RWPE1 (cell line): ENCODE results near the gene LGALS3BP.

Experiments used
- CTCF ChIA-PET: fragments of 350-600 bp; sonication (Branson Sonifier 250); formaldehyde crosslinking; extraction: SDS; loops from one replicate; lab custom pipeline; 2021; lab: Yijun Ruan, JAX
- POLR2A ChIA-PET: fragments of 400-600 bp; formaldehyde crosslinking; extraction: SDS; loops from one replicate; lab custom pipeline; 2020; ENCODE audit warnings: antibody characterized with exemption; ENCODE audit not compliant: low non-redundant PET; lab: Yijun Ruan, JAX
- DNase-seq: peaks from one replicate; pipeline ENCODE4 v3.0.0; 2012; ENCODE audit warnings: low spot score
- H3K27ac ChIP-seq: fragments of 450-650 bp; 2 replicates; pipeline ENCODE4 v1.5.1; 2017
- TF ChIP-seq, protein P1 (sequence below): fragments of 450-650 bp; conservative IDR thresholded peaks from 2 replicates; pipeline ENCODE4 v1.5.1; 2017; ENCODE audit warnings: low read depth, mild to moderate bottlenecking

The LGALS3BP gene

GRCh38 chr17:78986048-78986648 lies 6.4 kb upstream of the LGALS3BP start:
- POLR2A ChIA-PET: no interaction called here
- DNase-seq: no peak
- CTCF ChIA-PET: interaction anchor here (0.7 to 1.6 kb wide), 2 partner anchors 120 to 667 kb away, joined by 3 to 6 read pairs; no protein-coding TSS in a partner anchor
- TF ChIP-seq, protein P1, sequence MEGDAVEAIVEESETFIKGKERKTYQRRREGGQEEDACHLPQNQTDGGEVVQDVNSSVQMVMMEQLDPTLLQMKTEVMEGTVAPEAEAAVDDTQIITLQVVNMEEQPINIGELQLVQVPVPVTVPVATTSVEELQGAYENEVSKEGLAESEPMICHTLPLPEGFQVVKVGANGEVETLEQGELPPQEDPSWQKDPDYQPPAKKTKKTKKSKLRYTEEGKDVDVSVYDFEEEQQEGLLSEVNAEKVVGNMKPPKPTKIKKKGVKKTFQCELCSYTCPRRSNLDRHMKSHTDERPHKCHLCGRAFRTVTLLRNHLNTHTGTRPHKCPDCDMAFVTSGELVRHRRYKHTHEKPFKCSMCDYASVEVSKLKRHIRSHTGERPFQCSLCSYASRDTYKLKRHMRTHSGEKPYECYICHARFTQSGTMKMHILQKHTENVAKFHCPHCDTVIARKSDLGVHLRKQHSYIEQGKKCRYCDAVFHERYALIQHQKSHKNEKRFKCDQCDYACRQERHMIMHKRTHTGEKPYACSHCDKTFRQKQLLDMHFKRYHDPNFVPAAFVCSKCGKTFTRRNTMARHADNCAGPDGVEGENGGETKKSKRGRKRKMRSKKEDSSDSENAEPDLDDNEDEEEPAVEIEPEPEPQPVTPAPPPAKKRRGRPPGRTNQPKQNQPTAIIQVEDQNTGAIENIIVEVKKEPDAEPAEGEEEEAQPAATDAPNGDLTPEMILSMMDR: no peak
- H3K27ac ChIP-seq: peak overlapping the region; percentile 73

DNA sequence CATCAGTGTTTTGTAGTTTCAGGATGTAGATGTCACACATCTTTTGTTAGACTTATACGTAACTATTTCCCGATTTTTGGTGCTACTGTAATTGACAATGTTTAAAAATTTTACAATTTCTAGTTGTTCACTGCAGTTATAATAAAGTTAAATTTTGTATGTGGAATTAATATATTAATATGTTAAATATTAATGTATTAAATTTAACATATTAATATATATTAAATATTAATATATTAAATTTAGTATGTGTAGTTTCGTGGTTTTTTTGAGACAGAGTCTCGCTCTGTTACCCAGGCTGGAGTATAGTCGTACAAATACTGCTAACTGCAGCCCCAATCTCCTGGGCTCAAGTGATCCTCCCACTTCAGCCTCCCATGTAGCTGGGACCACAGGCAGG lies 5.7 kb upstream of the LGALS3BP start:
- ChIA-PET POLR2A (no interaction called here), CTCF (interaction anchor here (1.7 kb wide), 1 partner anchor 60 kb away, joined by 6 read pairs; no protein-coding TSS in a partner anchor)
- TF ChIP-seq, protein P1: no peak
- no peak for DNase-seq
- no peak overlapping the region for H3K27ac ChIP-seq

DNA sequence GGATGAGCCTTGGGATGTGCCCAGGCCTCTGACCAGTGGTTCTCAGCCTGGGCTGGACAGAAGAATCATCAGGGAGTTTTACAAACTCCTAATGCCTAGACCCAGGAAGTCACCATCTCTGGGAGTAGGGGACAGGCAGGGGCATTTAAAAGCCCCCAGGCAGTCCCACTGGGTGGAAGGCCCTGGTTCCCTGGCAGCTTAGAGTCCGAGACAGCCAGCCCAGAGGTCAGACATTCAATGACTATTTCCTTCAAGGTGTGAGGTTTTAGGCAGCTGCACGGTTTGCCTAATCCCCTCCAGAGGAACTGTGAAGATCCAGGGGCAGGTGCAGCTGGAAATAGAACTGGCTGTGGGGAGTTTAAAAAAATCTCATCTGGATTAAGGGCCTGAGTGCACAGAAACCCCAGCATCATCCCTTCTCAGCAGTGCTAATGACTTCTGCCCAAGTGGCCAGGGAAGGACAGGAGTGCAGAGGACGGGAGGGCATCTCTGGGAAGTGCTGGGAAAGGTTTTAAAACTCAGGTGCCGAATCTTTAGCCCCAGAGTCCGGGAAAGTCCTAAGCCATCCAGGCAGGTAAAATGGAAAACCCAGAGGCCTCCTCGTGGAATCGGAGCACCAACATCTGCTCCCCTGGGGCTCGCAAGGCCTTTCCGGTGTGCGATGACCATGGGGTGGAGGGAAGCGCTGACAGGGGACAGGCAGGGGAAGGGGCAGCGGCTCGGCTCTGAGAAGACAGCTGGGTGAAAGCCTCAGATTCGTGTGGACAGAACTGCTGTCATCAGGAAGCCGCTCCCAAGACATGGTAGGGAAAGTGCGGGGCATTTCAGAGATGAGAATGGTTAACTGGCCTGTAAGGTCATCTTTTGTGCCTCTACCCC lies 1.5 kb upstream of the LGALS3BP start:
- CTCF ChIA-PET: interaction anchor here (0.6 kb wide), 1 partner anchor 30 kb away, joined by 3 read pairs; no protein-coding TSS in a partner anchor
- TF ChIP-seq, protein P1: no peak
- POLR2A ChIA-PET: no interaction called here
- DNase-seq: no peak
- H3K27ac ChIP-seq: peak overlapping the region; percentile 88

- POLR2A ChIA-PET: no interaction called here
- peak overlapping the region; percentile 88 for H3K27ac ChIP-seq
- CTCF ChIA-PET: interaction anchor here (0.6 kb wide), 1 partner anchor 30 kb away, joined by 3 read pairs; no protein-coding TSS in a partner anchor
- TF ChIP-seq, protein P1: no peak
- no peak for DNase-seq
Measured at GRCh38 chr17:78980624-78980972, 875 bp upstream of the LGALS3BP start.

DNA sequence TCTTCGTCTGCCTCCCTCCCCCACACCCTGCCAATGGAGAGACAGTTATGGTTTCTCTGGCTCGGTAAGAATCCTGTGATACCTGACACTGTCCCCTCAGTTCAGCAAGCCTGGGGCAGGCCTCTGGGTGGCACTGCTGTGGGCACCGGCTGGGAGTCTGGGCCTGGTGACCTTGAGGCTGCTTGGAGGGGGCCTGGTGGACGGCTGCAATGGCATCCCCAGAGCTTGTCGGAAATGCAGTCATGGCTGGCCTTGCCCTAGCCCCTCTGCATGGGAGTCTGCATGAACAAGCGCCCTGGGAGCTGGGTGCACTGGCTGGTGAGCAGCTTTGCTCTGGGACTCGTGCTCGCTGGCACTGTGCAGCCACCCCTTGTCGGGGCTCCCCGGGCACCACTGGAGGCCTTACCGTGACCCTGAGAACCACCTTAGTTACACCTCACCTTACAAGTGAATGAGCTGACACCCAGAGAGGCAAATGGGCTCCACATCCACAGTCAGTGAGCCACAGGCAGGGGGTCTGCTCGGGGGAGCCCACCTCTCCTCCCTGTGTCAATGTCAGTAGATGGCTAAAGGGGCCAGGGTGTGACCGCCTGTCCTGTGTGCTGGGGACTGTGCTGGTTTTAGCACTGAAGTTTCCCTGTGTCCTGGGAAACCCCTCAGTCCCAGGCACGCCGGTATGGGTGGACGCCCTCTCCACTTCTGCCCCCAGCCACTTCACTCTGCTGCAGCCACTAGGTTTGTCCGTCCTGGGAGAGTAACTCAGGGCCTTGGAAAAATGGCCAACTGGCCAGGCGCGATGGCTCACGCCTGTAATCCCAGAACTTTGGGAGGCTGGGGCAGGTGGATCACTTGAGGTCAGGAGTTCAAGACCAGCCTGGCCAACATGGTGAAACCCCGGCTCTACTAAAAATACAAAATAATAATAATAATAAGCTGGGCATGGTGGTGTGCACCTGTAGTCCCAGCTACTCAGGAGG lies 1.4 kb downstream of the LGALS3BP start:
- TF ChIP-seq, protein P1: no peak; the same call in 1 of the 2 replicates
- peak overlapping the region; percentile 88 for H3K27ac ChIP-seq
- POLR2A ChIA-PET: no interaction called here
- DNase-seq: no peak
- CTCF ChIA-PET: no interaction called here

GRCh38 chr17:78977681-78977943 lies 2.1 kb downstream of the LGALS3BP start:
- ChIA-PET POLR2A (no interaction called here), CTCF (no interaction called here)

More at GRCh38 chr17:78977681-78977943, 2.1 kb downstream of the LGALS3BP start:
- peak overlapping the region; percentile 88 for H3K27ac ChIP-seq
- TF ChIP-seq, protein P1: no peak
- no peak for DNase-seq
